GM21381 (cell line): ENCODE data around the gene KRTAP5-11.
"Not testable (repeated sequence)": the region's sequence is repeated elsewhere in the genome, so short reads cannot be mapped to it uniquely, and the experiment has no call there.

Experiments used
- ATAC-seq: cut with Tn5 transposase; IDR thresholded peaks from one replicate; pipeline ENCODE4 v1.9.1; 2021; ENCODE audit warnings: mild to moderate bottlenecking, moderate library complexity; ENCODE audit not compliant: unreplicated experiment

KRTAP5-11 gene

DNA sequence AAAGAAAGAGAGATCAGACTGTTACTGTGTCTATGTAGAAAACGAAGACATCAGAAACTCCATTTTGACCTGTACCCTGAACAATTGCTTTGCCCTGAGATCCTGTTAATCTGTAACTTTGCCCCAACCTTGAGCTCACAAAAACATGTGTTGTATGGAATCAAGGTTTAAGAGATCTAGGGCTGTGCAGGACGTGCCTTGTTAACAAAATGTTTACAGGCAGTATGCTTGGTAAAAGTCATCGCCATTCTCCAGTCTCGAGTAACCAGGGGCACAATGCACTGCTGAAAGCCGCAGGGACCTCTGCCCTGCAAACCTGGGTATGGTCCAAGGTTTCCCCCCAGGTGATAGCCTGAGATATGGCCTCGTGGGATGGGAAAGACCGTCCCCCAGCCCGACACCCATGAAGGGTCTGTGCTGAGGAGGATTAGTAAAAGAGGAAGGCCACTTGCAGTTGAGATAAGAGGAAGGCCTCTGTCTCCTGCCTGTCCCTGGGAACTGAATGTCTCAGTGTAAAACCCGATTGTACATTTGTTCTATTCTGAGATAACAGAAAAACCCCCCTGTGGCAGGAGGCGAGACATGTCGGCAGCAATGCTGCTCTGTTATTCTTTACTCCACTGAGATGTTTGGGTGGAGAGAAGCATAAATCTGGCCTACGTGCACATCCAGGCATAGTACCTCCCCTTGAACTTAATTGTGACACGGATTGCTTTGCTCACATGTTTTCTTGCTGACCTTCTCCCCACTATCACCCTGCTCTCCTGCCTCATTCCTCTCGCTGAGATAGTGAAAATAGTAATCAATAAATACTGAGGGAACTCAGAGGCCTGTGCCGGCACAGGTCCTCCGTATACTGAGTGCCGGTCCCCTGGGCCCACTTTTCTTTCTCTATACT, 47.7 kb downstream of the KRTAP5-11 start:
- not testable (repeated sequence) for ATAC-seq

DNA sequence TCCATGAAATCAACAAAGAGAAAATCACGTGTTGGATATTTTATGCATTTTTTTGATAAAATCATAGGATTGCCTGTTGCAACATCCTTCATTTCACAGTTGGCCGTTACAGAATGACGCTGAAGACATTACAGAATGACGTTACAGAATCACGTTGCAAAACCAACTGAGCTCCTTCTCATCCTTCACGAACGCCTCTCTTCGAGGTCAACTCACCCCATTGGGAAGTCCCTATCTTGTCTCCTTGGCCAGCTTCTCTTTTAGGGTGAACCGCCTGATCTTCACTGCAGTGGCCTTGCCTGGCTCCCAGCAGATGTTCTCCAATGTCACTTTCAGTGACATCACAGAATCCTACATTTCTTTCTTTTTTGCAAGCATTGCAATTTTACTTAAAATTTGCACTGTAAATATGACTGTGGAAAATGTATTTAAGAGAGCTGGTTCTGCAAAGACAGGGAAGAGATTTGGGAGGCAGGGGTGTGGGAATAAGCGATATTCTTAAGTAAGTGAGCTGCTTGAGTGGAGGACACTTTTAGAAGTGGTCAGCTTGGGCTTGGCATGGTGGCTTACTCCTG, 50.6 kb downstream of the KRTAP5-11 start:
- ATAC-seq, result no peak
